Gastroesophageal sphincter (tissue), 3 donors: ENCODE data around the gene ITGA8.

Experiments used
- POLR2A ChIP-seq, 2 donors: fragments of 450-650 bp; IDR thresholded peaks; one replicate each; pipeline ENCODE4 v1.6.1; 2017; ENCODE audit warnings: antibody characterized with exemption in 2 of 2, mild to moderate bottlenecking in 2 of 2, moderate library complexity in 1 of 2
- POLR2AphosphoS5 ChIP-seq: sonication (generic); formaldehyde crosslinking; IDR thresholded peaks from one replicate; pipeline ENCODE4 v1.6.1; 2017; ENCODE audit warnings: antibody characterized with exemption
- TF ChIP-seq, protein P1 (sequence below), 4 experiments: fragments of 200-600 bp in 2 of 4; fragments of 450-650 bp in 2 of 4; sonication (generic) in 1 of 4; IDR thresholded peaks; one replicate each; pipeline ENCODE4 v1.5.1; 2017 to 2019; ENCODE audit warnings: antibody characterized with exemption in 4 of 4, mild to moderate bottlenecking in 2 of 4, moderate library complexity in 2 of 4

DNA sequence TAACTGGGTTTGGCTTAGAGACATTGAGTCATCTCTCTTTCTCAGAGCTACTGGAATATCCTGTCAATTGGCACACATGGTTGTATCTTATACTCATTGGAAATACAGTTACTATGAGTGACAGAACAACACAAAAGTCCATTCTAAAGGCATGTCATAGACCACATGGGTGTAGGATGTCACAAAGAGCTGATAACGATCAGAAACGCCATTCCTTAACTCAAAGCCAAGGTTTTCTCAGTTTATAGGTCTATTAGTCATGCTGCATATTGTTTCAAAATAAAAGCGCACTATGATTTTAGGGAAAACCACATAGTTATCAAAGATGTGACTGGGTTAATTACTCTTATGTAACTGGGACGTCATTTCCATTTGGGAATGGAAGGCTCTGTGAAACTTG lies 201.5 kb downstream of the ITGA8 start:
- TF ChIP-seq, protein P1, sequence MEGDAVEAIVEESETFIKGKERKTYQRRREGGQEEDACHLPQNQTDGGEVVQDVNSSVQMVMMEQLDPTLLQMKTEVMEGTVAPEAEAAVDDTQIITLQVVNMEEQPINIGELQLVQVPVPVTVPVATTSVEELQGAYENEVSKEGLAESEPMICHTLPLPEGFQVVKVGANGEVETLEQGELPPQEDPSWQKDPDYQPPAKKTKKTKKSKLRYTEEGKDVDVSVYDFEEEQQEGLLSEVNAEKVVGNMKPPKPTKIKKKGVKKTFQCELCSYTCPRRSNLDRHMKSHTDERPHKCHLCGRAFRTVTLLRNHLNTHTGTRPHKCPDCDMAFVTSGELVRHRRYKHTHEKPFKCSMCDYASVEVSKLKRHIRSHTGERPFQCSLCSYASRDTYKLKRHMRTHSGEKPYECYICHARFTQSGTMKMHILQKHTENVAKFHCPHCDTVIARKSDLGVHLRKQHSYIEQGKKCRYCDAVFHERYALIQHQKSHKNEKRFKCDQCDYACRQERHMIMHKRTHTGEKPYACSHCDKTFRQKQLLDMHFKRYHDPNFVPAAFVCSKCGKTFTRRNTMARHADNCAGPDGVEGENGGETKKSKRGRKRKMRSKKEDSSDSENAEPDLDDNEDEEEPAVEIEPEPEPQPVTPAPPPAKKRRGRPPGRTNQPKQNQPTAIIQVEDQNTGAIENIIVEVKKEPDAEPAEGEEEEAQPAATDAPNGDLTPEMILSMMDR (IDR thresholded peaks at IDR 0.05), result no peak
- no peak for TF ChIP-seq POLR2AphosphoS5
- no peak for TF ChIP-seq POLR2A (IDR thresholded peaks at IDR 0.05)
